Spleen (tissue), 7 donors: Measurements from ENCODE around the gene SMOC1.

Experiments used
- CTCF ChIP-seq, 11 experiments: fragments of 200-600 bp in 7 of 11; fragments of 450-650 bp in 4 of 11; sonication (generic) in 4 of 11; IDR thresholded peaks in 8 of 11; conservative IDR thresholded peaks in 3 of 11; 1 replicate in 7 of 11; 2 replicates in 4 of 11; pipeline versions ENCODE4 v1.4.0 to v1.8.0; 2016 to 2021; ENCODE audit warnings: antibody characterized with exemption in 11 of 11, inconsistent platforms in 4 of 11, mild to moderate bottlenecking in 1 of 11
- POLR2A ChIP-seq, 3 donors: fragments of 450-650 bp; IDR thresholded peaks; one replicate each; pipeline ENCODE4 v1.5.1; 2017; ENCODE audit warnings: antibody characterized with exemption in 3 of 3, mild to moderate bottlenecking in 1 of 3
- POLR2AphosphoS5 ChIP-seq, 3 donors: sonication (generic); formaldehyde crosslinking; IDR thresholded peaks; one replicate each; pipeline ENCODE4 v1.5.1; 2017; ENCODE audit warnings: antibody characterized with exemption in 3 of 3
- donor health status: DM: no; HTN: no; CAD: no; lungs with moderate emphysema.
- donor health status: DM: no; HTN: no; CAD: no.
- donor health status: DM: no; HTN: no; CAD: no.

GRCh38 chr14:69842686-69843420 lies 36.4 kb upstream of the SMOC1 start:
- TF ChIP-seq CTCF (IDR thresholded peaks at IDR 0.05 in 8 of 11, conservative IDR thresholded peaks at IDR 0.05 in 3 of 11) (no peak), POLR2A (IDR thresholded peaks at IDR 0.05) (no peak), POLR2AphosphoS5 (IDR thresholded peaks at IDR 0.05) (no peak)
